Neural progenitor cell (in vitro differentiated cells): Measurements from ENCODE around the gene ARHGAP29. TPM values are rescaled to one million over a fixed set of nuclear protein-coding genes. Genes with fewer than 3 reads are reported as not detected.

Experiments
- DNase-seq: peaks from one replicate; pipeline ENCODE4 v3.0.0-alpha.2; 2016; ENCODE audit warnings: low spot score
- H2AFZ ChIP-seq: fragments of 200-600 bp; sonication (generic); replicated peaks from 2 replicates; pipeline ENCODE4 v1.6.1; 2016; ENCODE audit warnings: antibody characterized with exemption
- H3F3A ChIP-seq: fragments of 200-600 bp; sonication (generic); 2 replicates; pipeline ENCODE4 v1.6.1; 2016; ENCODE audit warnings: antibody characterized with exemption, low read depth
- H3K27ac ChIP-seq: fragments of 200-600 bp; sonication (generic); 2 replicates; pipeline ENCODE4 v1.5.1; 2016; ENCODE audit warnings: mild to moderate bottlenecking
- H3K27me3 ChIP-seq: fragments of 200-600 bp; sonication (generic); 2 replicates; pipeline ENCODE4 v1.6.1; 2016; ENCODE audit warnings: mild to moderate bottlenecking, moderate library complexity
- H3K36me3 ChIP-seq: fragments of 200-600 bp; sonication (generic); 2 replicates; pipeline ENCODE4 v1.5.1; 2016
- H3K4me1 ChIP-seq: fragments of 200-600 bp; sonication (generic); 2 replicates; pipeline ENCODE4 v1.6.1; 2016; ENCODE audit warnings: mixed run types
- H3K4me2 ChIP-seq: fragments of 200-600 bp; sonication (generic); 2 replicates; pipeline ENCODE4 v1.6.1; 2016
- H3K4me3 ChIP-seq: fragments of 200-600 bp; sonication (generic); 2 replicates; pipeline ENCODE4 v1.5.1; 2016
- H3K79me2 ChIP-seq: fragments of 200-600 bp; sonication (generic); 2 replicates; pipeline ENCODE4 v1.6.1; 2016; ENCODE audit warnings: low read depth
- H3K9ac ChIP-seq: fragments of 200-600 bp; sonication (generic); 2 replicates; pipeline ENCODE4 v1.6.1; 2016
- H3K9me3 ChIP-seq: fragments of 200-600 bp; sonication (generic); 2 replicates; pipeline ENCODE4 v1.5.1; 2016; ENCODE audit warnings: low read depth
- H4K20me1 ChIP-seq: fragments of 200-600 bp; sonication (generic); 2 replicates; pipeline ENCODE4 v1.6.1; 2016; ENCODE audit warnings: low read depth
- H3K27ac Mint-ChIP-seq: 3 replicates; pipeline ENCODE4 v1.8.0; 2021; ENCODE audit warnings: mixed read lengths
- H3K27me3 Mint-ChIP-seq: 2 replicates; pipeline ENCODE4 v1.8.0; 2022; ENCODE audit warnings: low read depth, mild to moderate bottlenecking, inconsistent platforms, moderate library complexity, mixed read lengths; ENCODE audit not compliant: insufficient read depth
- H3K36me3 Mint-ChIP-seq: 3 replicates; pipeline ENCODE4 v1.8.0; 2021; ENCODE audit warnings: mixed read lengths
- H3K4me1 Mint-ChIP-seq: 3 replicates; pipeline ENCODE4 v1.8.0; 2021; ENCODE audit warnings: mixed read lengths
- H3K4me3 Mint-ChIP-seq: 3 replicates; pipeline ENCODE4 v1.8.0; 2021; ENCODE audit warnings: mild to moderate bottlenecking, moderate library complexity, mixed read lengths
- H3K9me3 Mint-ChIP-seq: 3 replicates; pipeline ENCODE4 v1.8.0; 2020; ENCODE audit warnings: mixed read lengths
- EZH2 ChIP-seq: fragments of 200-600 bp; sonication (generic); IDR thresholded peaks from 2 replicates; pipeline ENCODE4 v1.6.1; 2017; ENCODE audit warnings: antibody characterized with exemption, mild to moderate bottlenecking, moderate library complexity
- EZH2phosphoT487 ChIP-seq: fragments of 200-600 bp; sonication (generic); IDR thresholded peaks from 2 replicates; pipeline ENCODE4 v1.6.1; 2017; ENCODE audit warnings: antibody characterized with exemption
- total RNA-seq: library from RNA; depleted of rRNA; stranded (reverse); fragments of >200 nt; gene quantifications from 2 replicates; pipeline ENCODE4 v1.2.3, GENCODE V29; 2015; ENCODE audit warnings: low replicate concordance
- TF ChIP-seq, protein P1 (sequence below): fragments of 200-600 bp; sonication (generic); IDR thresholded peaks from 2 replicates; pipeline ENCODE4 v1.5.1; 2017; ENCODE audit warnings: antibody characterized with exemption, mild to moderate bottlenecking

ARHGAP29 gene
- total RNA-seq, 1 donor from 2014 or later: 14.8 TPM

DNA sequence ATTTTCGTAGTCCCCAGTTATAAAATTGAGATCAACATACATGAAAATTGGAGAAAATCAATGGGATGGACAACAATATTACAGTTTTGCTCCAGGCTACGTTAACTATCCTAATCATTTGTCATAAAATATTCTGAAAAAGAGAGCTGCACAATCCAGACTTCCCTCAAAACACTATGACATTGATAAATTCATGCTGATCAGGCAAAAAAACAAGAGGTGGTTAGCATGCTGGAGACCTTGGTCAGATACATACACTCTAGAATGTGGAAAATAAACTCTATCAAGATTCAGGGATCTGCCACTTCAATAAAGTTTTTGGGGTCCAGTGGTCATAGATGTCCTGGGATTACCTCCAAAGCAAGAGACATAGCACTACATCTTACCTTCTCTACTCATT lies 32.5 kb upstream of the ARHGAP29 start:
- H3K27me3 Mint-ChIP-seq: no peaks in the 10 kb centered on the region
- H3K27ac ChIP-seq: no peak overlapping the region

GRCh38 chr1:94265906-94266305 lies 28.5 kb upstream of the ARHGAP29 start:
- no peaks in the 10 kb centered on the region for H3F3A ChIP-seq
- no peak overlapping the region for H3K27ac ChIP-seq
- H3K9me3 ChIP-seq: no peaks in the 10 kb centered on the region
- H3K9ac ChIP-seq: no peak overlapping the region
- no peak overlapping the region for H3K4me3 ChIP-seq
- no peaks in the 10 kb centered on the region for H3K36me3 Mint-ChIP-seq
- no peaks in the 10 kb centered on the region for H3K36me3 ChIP-seq
- H3K27me3 ChIP-seq: peaks cover 23% of the 10 kb centered on the region
- H3K4me3 Mint-ChIP-seq: no peak overlapping the region
- H4K20me1 ChIP-seq: no peaks in the 10 kb centered on the region
- no peaks in the 10 kb centered on the region for H3K9me3 Mint-ChIP-seq
- H3K27me3 Mint-ChIP-seq: peaks cover 2% of the 10 kb centered on the region
- no peaks in the 10 kb centered on the region for H3K4me1 Mint-ChIP-seq
- DNase-seq: no peak
- H3K4me2 ChIP-seq: no peak overlapping the region
- TF ChIP-seq, protein P1, sequence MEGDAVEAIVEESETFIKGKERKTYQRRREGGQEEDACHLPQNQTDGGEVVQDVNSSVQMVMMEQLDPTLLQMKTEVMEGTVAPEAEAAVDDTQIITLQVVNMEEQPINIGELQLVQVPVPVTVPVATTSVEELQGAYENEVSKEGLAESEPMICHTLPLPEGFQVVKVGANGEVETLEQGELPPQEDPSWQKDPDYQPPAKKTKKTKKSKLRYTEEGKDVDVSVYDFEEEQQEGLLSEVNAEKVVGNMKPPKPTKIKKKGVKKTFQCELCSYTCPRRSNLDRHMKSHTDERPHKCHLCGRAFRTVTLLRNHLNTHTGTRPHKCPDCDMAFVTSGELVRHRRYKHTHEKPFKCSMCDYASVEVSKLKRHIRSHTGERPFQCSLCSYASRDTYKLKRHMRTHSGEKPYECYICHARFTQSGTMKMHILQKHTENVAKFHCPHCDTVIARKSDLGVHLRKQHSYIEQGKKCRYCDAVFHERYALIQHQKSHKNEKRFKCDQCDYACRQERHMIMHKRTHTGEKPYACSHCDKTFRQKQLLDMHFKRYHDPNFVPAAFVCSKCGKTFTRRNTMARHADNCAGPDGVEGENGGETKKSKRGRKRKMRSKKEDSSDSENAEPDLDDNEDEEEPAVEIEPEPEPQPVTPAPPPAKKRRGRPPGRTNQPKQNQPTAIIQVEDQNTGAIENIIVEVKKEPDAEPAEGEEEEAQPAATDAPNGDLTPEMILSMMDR: no peak
- TF ChIP-seq EZH2: no peak
- TF ChIP-seq EZH2phosphoT487: no peak
- no peaks in the 10 kb centered on the region for H3K79me2 ChIP-seq
- no peak overlapping the region for H2AFZ ChIP-seq
- no peak overlapping the region for H3K27ac Mint-ChIP-seq
- H3K4me1 ChIP-seq: no peaks in the 10 kb centered on the region

More for the DNA sequence above, 32.5 kb upstream of the ARHGAP29 start:
- no peak for TF ChIP-seq EZH2phosphoT487
- TF ChIP-seq, protein P1: no peak
- no peak for TF ChIP-seq EZH2
- no peaks in the 10 kb centered on the region for H3K4me1 Mint-ChIP-seq
- no peak overlapping the region for H3K4me3 Mint-ChIP-seq
- H3K9ac ChIP-seq: no peak overlapping the region
- no peaks in the 10 kb centered on the region for H3F3A ChIP-seq
- no peak overlapping the region for H3K4me3 ChIP-seq
- H3K79me2 ChIP-seq: no peaks in the 10 kb centered on the region
- no peak overlapping the region for H3K27ac Mint-ChIP-seq
- no peaks in the 10 kb centered on the region for H3K9me3 ChIP-seq
- no peaks in the 10 kb centered on the region for H3K9me3 Mint-ChIP-seq
- no peak overlapping the region for H3K4me2 ChIP-seq
- H3K27me3 ChIP-seq: peaks cover 5% of the 10 kb centered on the region
- no peaks in the 10 kb centered on the region for H3K36me3 Mint-ChIP-seq
- H4K20me1 ChIP-seq: no peaks in the 10 kb centered on the region
- H3K4me1 ChIP-seq: no peaks in the 10 kb centered on the region
- DNase-seq: no peak
- no peak overlapping the region for H2AFZ ChIP-seq
- no peaks in the 10 kb centered on the region for H3K36me3 ChIP-seq

DNA sequence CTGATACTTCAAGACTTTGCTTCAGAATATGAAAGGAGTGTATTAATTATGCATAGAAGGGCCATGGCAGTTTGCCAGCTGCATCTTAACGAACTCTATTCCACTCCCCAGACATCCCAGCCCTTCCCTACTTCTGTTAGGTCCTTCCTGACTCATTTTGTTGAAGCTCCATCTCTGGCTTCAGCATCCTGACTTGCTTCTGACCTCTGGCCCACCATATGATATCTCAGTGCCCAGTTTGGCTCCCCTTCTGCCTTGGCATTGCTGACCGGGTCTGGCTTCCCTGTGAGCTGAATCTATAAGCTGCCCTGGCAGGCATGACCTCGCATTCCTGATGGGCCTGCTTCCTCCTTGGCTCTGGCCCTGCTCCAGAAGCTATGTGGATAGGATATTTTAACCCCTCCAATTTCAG lies 27.6 kb upstream of the ARHGAP29 start:
- Histone ChIP-seq H3K4me3 (no peak overlapping the region), H3K36me3 (no peaks in the 10 kb centered on the region), H3K9ac (no peak overlapping the region), H2AFZ (no peak overlapping the region), H3K9me3 (no peaks in the 10 kb centered on the region), H3K27ac (no peak overlapping the region), H3K4me2 (no peak overlapping the region), H4K20me1 (no peaks in the 10 kb centered on the region), H3K4me1 (no peaks in the 10 kb centered on the region), H3K79me2 (no peaks in the 10 kb centered on the region), H3K27me3 (peaks cover 31% of the 10 kb centered on the region), H3F3A (no peaks in the 10 kb centered on the region)
- no peak for DNase-seq
- Mint-ChIP-seq H3K4me1 (no peaks in the 10 kb centered on the region), H3K4me3 (no peak overlapping the region), H3K9me3 (no peaks in the 10 kb centered on the region), H3K36me3 (no peaks in the 10 kb centered on the region), H3K27ac (no peak overlapping the region), H3K27me3 (peaks cover 7% of the 10 kb centered on the region)
- TF ChIP-seq, protein P1: no peak
- TF ChIP-seq EZH2phosphoT487 (no peak), EZH2 (no peak)
